Epithelial cell of proximal tubule (primary cell): Measurements from ENCODE around the gene PIGBOS1. TPM values are rescaled to one million over a fixed set of nuclear protein-coding genes. Genes with fewer than 3 reads are reported as not detected.
"Not testable (repeated sequence)": the region's sequence is repeated elsewhere in the genome, so short reads cannot be mapped to it uniquely, and the experiment has no call there.

Experiments used
- DNase-seq: peaks from one replicate; pipeline ENCODE4 v3.0.0-alpha.2; 2011; ENCODE audit warnings: low read depth
- H3K4me3 ChIP-seq: 2 replicates; pipeline ENCODE4 v1.5.1; 2011; ENCODE audit warnings: low read depth, mild to moderate bottlenecking, low read length
- total RNA-seq: library from RNA; depleted of rRNA; stranded (reverse); fragments of >200 nt; gene quantifications from 2 replicates; pipeline ENCODE4 v1.2.3, GENCODE V29; 2015
- TF ChIP-seq, protein P1 (sequence below): conservative IDR thresholded peaks from 2 replicates; pipeline ENCODE4 v1.5.1; 2012; ENCODE audit warnings: low read depth, mild to moderate bottlenecking, low read length

The PIGBOS1 gene
- total RNA-seq, 1 donor from 2014 or later = 7.4 TPM

- TF ChIP-seq, protein P1, sequence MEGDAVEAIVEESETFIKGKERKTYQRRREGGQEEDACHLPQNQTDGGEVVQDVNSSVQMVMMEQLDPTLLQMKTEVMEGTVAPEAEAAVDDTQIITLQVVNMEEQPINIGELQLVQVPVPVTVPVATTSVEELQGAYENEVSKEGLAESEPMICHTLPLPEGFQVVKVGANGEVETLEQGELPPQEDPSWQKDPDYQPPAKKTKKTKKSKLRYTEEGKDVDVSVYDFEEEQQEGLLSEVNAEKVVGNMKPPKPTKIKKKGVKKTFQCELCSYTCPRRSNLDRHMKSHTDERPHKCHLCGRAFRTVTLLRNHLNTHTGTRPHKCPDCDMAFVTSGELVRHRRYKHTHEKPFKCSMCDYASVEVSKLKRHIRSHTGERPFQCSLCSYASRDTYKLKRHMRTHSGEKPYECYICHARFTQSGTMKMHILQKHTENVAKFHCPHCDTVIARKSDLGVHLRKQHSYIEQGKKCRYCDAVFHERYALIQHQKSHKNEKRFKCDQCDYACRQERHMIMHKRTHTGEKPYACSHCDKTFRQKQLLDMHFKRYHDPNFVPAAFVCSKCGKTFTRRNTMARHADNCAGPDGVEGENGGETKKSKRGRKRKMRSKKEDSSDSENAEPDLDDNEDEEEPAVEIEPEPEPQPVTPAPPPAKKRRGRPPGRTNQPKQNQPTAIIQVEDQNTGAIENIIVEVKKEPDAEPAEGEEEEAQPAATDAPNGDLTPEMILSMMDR = no peak
- no peak for DNase-seq
- H3K4me3 ChIP-seq = no peak overlapping the region
Measured at GRCh38 chr15:55334997-55335396, 16.1 kb upstream of the PIGBOS1 start.

- TF ChIP-seq, protein P1 = no peak
- H3K4me3 ChIP-seq = no peak overlapping the region
- no peak for DNase-seq
Measured at GRCh38 chr15:55334371-55334770, 15.4 kb upstream of the PIGBOS1 start.

- TF ChIP-seq, protein P1 = no peak
- H3K4me3 ChIP-seq = no peak overlapping the region
- DNase-seq = no peak
Measured at GRCh38 chr15:55327387-55327786, 8.5 kb upstream of the PIGBOS1 start.

GRCh38 chr15:55322467-55322866, 3.5 kb upstream of the PIGBOS1 start:
- DNase-seq = no peak
- TF ChIP-seq, protein P1 = no peak
- no peak overlapping the region for H3K4me3 ChIP-seq

- H3K4me3 ChIP-seq = no peak overlapping the region
- DNase-seq = no peak
Measured at GRCh38 chr15:55320963-55321362, 2.0 kb upstream of the PIGBOS1 start.

GRCh38 chr15:55320238-55320550, 1.3 kb upstream of the PIGBOS1 start:
- no peak for DNase-seq
- H3K4me3 ChIP-seq = peak overlapping the region; percentile 90
- TF ChIP-seq, protein P1 = no peak

More at GRCh38 chr15:55320963-55321362, 2.0 kb upstream of the PIGBOS1 start:
- TF ChIP-seq, protein P1 = no peak

DNA sequence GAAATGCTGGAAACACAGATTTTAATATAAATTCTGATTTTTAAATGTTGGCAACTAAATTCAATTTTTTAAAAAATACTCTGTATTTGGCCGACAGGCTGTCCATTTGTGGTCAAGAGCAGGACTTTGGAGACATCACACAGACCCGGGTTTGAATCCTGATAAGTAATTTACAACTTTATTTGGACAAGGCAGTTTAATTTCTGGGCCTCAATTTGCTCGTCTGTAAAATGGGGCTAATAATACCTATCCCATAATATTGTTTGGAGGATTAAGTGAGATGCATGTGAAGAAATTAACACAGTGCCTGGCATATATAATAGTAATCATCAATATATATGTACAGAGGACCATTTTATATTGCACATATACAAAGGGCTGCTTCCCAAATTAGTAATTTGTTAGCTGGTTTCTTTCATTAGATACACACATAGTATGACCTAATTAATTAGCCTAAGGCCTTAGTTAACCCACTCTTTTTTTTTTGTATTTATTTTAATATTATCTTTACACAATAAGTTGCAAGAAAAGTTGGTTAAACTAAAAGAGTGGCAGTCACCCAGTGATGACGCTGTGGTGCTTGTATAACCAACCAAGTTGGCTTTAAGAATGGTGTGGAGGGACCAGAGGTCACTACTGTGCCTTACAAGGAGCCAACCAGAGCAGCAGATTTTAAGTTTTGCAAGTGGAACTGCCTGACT, 764 bp upstream of the PIGBOS1 start:
- TF ChIP-seq, protein P1 = no peak
- H3K4me3 ChIP-seq = peak overlapping the region; percentile 90
- DNase-seq = no peak

DNA sequence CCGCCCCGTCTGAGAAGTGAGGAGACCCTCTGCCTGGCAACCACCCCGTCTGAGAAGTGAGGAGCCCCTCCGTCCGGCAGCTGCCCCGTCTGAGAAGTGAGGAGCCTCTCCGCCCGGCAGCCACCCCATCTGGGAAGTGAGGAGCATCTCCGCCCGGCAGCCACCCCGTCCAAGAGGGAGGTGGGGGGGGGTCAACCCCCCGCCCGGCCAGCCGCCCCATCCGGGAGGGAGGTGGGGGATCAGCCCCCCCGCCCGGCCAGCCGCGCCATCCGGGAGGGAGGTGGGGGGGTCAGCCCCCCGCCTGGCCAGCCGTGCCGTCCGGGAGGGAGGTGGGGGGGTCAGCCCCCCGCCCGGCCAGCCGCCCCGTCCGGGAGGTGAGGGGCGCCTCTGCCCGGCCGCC, 16.1 kb downstream of the PIGBOS1 start:
- not testable (repeated sequence) for H3K4me3 ChIP-seq, DNase-seq
